WI38 (cell line): Measurements from ENCODE around the gene NLK.
A peak's percentile ranks its signal among the peaks of the same experiment; 100 is the strongest.
"Not testable (repeated sequence)": the region's sequence is repeated elsewhere in the genome, so short reads cannot be mapped to it uniquely, and the experiment has no call there.

ENCODE experiments used
- H3K4me3 ChIP-seq: 2 replicates; pipeline ENCODE4 v1.5.1; 2011; ENCODE audit warnings: low read depth, mild to moderate bottlenecking, control low read depth, low read length
- TF ChIP-seq, protein P1 (sequence below): IDR thresholded peaks from 2 replicates; pipeline ENCODE4 v1.5.1; 2012; ENCODE audit warnings: low read depth, mild to moderate bottlenecking, control low read depth, low read length

The NLK gene

DNA sequence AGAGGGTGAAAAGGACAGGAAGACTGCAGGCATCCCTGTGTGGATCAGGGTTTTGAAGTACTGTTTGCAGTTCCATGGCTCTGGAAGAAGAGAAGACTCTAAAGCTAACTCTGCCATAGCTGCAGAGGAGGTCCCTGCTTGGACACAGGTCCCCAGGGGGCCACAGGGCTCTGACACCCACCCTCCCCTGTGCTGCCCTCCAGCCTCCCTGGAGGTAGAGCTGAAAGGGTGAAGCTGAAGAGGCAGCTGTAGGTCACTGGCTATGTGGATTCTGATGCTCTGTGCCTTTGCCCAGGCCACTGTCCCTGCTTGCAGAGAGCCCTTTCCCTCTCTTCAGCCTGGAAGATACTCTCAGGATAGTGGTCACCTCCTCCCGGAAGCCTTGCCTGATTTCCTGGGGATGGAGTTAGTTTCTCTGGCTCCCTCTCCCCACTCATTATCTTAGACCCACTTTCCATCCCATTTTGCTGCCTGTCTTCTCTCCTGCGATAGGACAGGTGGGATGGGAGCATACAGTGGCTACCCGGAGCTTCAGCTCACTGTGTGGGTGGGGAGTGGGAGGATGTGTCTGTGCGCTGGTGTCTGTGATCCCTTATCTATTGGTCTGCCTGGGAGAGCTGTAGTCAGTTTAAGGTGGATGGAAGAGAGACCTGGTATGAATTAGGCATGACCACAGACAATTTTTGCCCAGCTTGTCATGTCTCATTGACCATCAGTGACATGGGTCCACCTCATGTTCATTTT lies 186.7 kb downstream of the NLK start:
- TF ChIP-seq, protein P1, sequence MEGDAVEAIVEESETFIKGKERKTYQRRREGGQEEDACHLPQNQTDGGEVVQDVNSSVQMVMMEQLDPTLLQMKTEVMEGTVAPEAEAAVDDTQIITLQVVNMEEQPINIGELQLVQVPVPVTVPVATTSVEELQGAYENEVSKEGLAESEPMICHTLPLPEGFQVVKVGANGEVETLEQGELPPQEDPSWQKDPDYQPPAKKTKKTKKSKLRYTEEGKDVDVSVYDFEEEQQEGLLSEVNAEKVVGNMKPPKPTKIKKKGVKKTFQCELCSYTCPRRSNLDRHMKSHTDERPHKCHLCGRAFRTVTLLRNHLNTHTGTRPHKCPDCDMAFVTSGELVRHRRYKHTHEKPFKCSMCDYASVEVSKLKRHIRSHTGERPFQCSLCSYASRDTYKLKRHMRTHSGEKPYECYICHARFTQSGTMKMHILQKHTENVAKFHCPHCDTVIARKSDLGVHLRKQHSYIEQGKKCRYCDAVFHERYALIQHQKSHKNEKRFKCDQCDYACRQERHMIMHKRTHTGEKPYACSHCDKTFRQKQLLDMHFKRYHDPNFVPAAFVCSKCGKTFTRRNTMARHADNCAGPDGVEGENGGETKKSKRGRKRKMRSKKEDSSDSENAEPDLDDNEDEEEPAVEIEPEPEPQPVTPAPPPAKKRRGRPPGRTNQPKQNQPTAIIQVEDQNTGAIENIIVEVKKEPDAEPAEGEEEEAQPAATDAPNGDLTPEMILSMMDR: no peak
- H3K4me3 ChIP-seq: no peak overlapping the region

DNA sequence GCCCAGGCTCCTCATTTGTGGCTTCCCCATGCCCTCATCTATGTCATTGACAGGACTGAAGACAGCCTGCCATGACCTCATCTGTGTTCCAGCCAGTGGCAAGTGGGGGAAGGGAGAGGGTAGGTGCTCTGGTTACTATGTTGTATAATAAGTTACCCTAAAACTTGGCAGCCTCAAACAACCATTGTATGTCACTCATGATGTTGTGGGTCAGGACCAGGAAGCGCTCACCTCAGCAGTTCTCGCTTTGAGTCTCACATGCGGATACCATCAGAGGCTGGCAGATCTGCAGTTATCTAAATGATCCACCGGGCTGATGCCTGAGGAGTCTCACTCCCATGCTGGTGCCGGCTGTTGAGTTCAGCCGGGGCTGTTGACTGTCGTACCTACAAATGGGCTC lies 187.5 kb downstream of the NLK start:
- TF ChIP-seq, protein P1: no peak
- no peak overlapping the region for H3K4me3 ChIP-seq

DNA sequence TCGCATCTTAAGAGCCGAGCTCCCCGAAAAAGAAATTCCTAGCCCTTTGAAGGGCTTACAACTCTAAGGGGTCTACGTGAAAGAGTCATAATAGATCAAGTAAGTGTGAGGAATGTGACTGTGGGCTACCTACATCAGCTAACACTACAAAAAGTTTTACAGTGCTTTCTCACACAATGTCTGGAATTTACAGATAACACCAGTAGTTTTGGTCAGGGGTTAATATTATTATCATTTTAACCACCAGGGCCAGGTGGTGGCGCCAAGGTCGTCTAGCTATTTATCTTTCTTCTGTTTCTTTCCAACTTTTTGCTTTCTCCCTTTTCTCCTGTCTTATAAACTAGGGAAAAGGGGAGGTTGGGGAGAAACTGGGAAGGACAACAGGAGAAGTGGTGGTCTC lies 188.1 kb downstream of the NLK start:
- H3K4me3 ChIP-seq: not testable (repeated sequence)

DNA sequence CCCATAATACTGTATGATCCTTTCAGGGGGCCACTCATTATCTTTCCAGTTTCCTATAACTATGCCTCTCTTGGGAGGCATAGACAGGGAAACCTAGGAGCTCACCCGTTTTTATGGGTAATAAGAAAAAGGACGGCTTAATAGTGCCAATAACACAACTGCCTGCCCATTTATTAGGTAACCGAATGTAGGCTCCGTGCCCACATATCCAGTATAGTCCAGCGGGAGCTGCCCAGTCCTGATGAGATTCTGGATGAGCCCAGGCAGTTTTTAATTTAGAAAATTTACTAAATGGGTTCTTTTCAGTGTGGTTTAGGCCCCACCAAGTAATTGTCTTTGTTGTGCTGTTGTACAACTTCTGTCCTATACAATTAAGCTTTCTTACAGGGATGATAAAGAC lies 189.1 kb downstream of the NLK start:
- not testable (repeated sequence) for H3K4me3 ChIP-seq

DNA sequence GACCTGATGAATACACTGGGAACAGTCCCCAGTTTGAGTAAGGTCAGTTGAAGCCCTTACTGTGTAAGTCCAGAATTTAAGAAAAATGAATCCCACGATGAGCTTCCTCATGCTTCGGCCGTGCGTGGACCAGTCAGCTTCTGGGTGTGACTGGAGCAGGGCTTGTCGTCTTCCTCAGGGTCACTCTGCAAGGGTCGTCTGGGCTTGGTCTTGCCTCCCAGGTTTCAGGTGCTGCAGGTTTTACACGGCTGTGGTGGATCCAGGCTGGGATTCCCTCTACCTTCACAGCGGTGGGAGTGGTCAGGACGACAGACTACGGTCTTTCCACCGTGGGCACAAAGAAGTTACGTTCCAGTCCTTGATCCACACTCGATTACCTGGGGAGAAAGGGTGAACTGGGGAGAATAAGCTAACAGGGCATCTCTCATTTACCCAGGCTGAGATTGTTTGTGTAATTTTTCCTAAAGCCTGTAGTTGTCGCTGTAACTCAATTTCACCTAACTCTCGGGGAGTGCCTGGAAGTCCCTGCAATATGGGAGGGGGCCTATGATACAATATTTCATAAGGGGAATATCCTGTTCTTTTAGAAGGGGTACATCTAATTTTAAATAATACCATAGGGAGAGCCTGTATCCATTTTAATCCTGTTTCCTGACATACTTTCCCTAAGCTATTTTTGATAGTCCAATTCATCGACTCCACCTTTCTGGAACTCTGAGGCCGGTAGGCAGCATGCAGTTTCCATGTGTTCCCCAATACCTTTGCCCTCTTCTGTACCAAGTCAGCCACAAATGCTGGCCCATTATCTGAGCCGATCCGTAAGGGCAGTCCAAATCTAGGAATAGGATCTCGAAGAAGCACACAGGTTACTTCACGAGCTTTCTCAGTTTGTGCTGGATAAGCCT lies 190.7 kb downstream of the NLK start:
- not testable (repeated sequence) for H3K4me3 ChIP-seq
- TF ChIP-seq, protein P1: peak; percentile 38

DNA sequence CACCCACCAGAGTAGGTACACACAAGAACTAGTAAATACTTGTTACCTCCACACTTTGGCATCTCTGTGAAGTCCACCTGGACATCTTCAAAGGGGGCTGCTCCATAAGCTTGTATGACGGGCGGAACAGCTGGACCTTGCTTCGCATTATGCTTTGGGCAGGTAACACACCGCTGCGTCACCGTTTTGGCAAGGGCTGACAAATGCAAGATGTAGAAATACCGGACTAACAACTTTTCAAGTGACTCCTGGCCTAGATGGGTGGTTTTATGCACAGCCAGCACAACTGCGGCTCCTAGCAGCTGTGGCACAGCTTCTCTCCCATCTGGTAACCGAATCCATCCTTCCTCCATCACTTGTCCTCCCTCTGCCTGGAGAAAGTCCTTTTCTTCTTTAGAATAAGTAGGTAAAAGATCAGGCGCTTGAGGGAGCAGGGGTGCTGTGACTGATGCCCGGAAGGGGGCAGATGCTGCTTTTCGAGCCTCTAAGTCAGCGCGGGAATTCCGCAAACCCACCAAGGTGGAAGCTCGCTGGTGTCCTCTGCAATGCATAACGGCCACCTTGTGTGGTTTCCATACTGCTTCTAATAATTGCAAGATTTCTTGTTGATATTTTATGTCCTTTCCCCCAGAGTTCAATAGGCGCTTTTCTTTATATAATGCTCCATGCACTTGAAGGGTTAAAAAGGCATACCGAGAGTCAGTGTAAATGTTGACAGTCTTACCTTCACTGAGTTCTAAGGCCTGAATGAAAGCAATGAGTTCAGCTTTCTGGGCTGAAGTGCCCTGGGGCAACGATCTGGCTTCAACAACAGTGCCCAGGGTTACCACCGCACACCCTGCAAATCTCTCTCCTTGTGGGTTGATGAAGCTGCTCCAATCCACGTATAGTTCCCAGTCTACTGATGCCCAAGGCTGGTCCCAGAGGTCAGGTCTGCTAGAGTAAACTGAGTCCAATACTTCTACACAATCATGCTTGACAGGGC lies 191.7 kb downstream of the NLK start:
- not testable (repeated sequence) for H3K4me3 ChIP-seq

DNA sequence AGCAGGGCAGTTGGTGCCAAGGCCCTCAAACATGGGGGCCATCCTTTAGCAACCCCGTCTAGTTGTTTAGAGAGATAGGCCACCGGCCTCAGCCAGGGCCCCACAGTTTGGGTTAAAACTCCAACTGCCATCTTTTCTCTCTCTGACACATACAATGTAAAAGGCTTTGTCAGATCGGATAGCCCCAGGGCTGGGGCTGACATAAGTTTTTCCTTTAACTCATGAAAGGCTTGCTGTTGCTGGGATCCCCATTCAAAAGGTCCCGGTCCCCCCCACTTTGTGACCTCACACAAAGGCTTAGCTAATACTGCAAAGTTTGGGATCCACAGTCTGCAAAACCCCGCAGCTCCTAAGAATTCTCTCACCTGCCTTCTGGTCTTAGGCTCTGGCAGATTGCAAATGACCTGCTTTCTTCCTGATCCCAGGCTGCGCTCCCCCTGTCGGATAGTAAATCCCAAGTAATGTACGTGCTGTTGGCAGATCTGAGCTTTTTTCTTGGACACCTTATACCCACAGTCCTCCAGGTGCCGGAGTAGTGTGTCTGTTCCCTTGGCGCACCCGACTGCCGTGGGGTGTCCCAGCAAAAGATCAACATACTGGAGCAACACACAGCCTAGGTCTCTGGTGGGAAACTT lies 192.7 kb downstream of the NLK start:
- not testable (repeated sequence) for H3K4me3 ChIP-seq

DNA sequence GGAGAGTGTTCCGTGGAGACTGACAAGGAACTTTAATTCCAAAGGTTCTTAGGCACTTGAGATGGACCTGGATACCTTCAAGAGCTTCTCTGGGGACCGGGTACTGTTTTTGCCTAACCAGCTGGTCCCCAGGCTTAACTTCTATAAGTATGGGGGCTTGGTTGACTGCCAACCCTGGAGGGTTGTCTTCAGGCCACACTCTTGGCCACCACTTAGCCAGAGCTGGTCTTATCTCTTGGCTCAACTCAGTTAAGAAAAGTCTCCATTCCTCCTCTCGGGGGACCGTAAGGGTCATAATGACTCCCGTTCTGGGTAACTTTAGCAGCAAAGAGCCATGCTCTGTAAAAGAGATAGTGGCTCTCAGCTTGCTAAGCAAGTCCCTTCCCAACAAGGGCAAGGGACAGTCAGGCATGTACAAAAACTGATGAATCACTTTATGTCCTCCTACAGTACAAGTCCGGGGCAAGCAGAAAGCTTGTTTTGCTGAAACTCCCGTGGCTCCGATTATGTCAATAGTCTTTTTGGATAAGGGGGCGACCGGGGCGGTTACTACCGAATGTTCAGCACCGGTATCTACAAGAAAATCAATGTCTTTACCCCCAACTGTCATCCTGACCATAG lies 193.7 kb downstream of the NLK start:
- not testable (repeated sequence) for H3K4me3 ChIP-seq

DNA sequence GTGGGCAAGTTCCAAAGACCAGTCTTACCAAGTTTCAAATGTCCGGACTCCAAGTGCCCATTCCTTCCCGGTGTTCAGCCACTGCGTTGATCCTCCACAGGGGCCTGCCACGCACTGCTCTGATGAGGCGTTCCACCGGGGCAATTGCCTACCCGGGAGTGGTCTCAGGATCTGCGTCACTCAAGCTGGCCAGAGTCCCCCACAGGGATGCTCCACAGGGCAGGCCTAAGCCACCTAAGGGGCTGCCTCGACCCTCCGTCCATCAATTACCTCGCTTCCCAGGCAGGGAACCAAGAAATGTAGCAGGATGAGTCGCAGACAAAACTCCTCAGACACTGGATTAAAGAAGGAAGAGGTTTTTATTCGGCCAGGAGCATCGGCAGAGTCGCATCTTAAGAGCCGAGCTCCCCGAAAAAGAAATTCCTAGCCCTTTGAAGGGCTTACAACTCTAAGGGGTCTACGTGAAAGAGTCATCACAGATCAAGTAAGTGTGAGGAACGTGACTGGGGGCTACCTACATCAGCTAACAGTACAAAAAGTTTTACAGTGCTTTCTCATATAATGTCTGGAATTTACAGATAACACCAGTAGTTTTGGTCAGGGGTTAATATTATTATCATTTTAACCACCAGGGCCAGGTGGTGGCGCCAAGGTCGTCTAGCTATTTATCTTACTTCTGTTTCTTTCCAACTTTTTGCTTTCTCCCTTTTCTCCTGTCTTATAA lies 196.2 kb downstream of the NLK start:
- H3K4me3 ChIP-seq: not testable (repeated sequence)
